ENCODE results near the gene ZRSR2.

ZRSR2 gene

DNA sequence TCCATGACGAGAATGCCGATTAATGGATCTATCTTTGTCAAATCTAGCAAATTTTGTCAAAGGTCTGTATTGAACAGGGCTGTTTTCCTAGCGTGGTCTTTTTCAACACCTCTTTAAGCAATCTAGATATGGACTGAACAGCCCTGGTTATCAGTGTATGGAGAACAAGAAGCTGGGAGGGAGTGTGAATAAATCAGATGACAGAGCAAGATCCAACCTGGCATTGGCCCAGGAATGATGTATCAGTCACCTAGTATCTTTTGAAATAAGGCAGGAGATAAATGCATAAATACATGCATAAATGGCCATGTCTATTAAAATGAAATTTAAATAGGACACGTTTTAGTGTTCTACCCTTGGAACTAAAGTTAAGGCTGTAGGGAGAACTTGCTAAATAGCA, 80.0 kb downstream of the ZRSR2 start:
- no peak for DNase-seq (ENCODE audit: low read depth)
- TF ChIP-seq, protein P1, sequence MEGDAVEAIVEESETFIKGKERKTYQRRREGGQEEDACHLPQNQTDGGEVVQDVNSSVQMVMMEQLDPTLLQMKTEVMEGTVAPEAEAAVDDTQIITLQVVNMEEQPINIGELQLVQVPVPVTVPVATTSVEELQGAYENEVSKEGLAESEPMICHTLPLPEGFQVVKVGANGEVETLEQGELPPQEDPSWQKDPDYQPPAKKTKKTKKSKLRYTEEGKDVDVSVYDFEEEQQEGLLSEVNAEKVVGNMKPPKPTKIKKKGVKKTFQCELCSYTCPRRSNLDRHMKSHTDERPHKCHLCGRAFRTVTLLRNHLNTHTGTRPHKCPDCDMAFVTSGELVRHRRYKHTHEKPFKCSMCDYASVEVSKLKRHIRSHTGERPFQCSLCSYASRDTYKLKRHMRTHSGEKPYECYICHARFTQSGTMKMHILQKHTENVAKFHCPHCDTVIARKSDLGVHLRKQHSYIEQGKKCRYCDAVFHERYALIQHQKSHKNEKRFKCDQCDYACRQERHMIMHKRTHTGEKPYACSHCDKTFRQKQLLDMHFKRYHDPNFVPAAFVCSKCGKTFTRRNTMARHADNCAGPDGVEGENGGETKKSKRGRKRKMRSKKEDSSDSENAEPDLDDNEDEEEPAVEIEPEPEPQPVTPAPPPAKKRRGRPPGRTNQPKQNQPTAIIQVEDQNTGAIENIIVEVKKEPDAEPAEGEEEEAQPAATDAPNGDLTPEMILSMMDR (IDR thresholded peaks at IDR 0.05; ENCODE audit: insufficient read depth, low read depth, low read length, missing control alignments): no peak
- no peak overlapping the region for H3K4me3 ChIP-seq (ENCODE audit: low read depth, low read length)
